NCI-H146 treated with DMSO at 0.1 percent for 48 hours (cell line): ENCODE results near the gene STRN.
"Not testable (repeated sequence)": the region's sequence is repeated elsewhere in the genome, so short reads cannot be mapped to it uniquely, and the experiment has no call there.

Source experiments
- DNase-seq: peaks from one replicate; lab custom pipeline; 2025; ENCODE audit not compliant: unreplicated experiment; lab: John Stamatoyannopoulos, UW

Gene STRN

DNA sequence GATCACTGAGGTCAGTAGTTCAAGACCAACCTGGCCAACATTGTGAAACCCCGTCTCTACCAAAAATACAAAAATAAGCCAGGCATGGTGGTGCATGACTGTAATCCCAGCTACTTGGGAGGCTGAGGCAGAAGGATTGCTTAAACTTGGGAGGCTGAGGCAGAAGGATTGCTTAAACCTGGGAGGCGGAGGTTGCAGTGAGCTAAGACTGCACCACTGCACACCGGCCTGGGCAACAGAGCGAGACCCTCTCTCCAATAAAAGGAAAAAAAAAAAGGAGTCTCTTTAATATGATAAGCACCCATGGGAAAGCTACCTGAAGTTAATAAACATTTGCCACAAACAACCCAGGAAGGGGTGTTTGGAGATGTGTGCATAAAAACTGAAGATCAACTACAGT, 2.6 kb downstream of the STRN start:
- DNase-seq: no peak

- DNase-seq: no peak
Measured at GRCh38 chr2:36963106-36963505, 3.2 kb downstream of the STRN start.

- DNase-seq: no peak
Measured at GRCh38 chr2:36960773-36961172, 5.6 kb downstream of the STRN start.

GRCh38 chr2:36960005-36960675, 6.2 kb downstream of the STRN start:
- DNase-seq: no peak

DNA sequence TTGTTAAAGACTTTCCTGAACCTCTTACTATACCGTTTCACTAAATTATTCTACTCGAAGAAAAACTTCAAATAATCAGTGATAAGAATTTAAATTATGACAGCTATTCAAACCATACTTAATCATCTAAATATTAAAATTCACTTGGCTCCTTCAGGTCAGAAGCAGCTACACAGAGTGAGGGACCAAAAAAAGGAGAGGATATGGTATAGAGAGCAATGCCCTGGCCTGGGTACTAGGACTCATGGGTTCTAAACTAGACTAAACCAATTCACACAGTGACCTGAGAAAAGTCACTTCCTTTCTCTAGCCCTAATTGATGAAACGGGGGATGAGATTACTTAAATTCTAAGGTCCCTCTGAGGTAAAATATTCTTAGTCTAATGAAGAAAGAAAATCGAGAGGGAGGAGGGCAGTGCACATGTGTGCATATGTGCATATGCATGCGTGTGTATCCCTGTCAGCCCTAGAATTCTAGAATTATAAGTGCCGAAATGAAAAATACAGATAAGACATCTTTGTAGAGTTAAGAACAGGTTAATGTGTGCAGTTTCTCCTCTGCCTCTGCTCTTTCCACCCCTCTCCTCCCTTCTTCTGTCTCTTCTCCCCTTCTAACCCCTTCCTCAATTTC, 11.2 kb downstream of the STRN start:
- no peak for DNase-seq

DNA sequence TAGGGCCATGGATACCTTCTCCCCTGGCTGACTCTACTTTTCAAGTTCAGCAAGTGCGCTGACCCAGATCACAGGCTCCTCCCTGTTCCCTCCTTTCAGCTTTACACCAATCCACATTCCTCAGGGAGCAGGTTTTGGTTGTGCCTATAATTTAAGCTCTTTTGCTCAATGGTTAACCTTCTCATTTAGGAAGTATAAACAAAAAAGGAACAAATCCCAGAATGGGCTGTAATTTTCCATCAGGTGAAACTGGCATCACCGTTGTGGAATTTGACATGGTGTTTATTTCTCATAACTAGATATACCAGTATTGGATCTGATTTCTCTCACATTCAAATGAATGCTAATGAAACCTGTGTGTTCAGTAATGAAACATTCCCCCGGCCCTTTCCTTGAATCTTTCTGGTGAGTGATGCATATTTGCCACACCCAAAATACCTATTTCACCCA, 13.6 kb downstream of the STRN start:
- DNase-seq: no peak

DNA sequence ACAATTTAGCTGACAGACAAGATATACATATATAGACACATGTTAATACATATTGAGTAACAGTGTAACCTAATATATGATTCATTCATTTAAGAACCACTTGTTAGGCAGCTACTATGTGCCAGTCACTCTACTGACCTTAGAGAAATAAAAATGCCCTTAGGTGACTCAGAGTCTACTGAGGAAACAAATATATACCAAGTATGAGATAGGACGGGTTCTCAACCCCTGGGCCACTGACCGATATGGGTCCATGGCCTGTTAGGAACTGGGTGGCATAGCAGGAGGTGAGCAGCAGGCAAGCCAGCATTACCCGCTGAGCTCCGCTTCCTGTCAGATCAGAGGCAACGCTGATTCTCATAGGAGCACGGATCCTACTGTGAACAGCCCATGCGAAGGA, 14.8 kb downstream of the STRN start:
- DNase-seq: no peak

DNA sequence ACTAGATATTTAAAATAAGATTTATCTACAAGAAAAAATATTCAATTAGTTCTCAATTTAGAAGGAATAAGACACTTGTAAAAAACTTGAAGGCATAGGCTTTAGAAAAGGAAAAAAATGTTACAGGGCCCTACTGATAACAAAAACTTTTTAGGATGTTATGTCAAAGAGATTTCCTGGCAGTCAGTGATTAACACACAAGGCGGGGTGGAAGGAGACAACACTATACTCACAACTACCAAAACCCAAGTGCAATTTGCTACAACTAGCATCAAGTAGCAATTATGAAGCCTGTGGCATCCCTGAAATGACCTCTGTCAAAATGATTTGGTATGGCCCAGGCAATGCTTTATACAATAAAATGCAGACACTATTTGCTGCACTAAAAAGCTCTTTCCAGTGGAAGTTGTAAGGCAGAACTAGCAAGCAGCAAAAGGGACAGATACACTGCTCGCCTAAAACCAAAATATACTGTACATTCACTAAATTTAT, 15.3 kb downstream of the STRN start:
- DNase-seq: no peak

GRCh38 chr2:36949845-36950244, 16.5 kb downstream of the STRN start:
- no peak for DNase-seq

DNA sequence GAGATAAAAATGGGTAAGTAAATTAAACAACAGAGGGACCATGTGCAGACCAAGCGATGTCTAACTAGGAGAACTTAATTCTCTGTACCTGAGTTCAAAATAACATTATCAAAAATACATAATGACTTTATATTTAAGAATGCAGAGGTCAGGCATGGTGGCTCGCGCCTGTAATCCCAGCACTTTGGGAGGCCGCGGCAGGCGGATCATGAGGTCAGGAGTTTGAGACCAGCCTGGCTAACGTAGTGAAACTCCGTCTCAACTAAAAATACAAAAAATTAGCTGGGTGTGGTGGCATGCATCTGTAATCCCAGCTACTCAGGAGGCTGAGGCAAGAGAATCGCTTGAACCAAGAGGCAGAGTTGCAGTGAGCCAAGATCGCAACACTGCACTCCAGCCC, 21.1 kb downstream of the STRN start:
- not testable (repeated sequence) for DNase-seq

DNA sequence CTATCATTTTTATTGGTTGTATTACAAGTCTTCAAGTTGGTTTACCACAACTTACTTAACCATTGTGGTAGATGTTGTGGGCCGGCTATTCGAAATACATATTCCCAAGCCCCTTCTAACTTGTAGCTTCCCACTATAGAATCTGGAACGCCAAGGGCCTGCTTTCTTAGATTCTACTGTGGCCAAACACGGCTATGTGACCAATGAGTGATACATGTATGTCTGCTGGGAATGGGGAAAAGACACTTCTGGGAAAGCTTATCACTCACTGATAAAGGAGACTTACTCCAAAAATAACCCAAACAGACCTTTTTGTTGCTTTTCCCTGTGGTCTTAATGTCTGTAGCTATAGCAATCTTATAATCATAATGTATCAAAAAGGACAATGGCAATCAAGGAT, 24.5 kb downstream of the STRN start:
- DNase-seq: no peak

DNA sequence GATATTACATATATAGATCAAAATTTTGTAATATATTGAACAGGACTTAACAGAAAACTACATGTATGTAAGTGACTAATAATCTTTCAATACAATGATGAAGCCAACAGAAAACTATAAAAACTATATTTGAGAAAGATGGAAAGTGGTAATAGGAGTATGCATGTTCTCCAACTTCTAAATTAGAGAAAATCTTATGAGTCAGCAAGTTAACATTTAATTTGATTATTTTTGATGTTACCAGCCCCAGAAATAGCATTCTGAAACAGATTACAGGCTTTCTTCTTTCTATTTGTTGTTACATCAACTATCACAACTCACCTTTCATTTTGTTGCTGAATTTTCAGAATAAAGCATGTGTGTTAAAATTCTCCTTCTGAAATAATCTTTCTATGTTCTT, 29.8 kb downstream of the STRN start:
- DNase-seq: not testable (repeated sequence)

- DNase-seq: not testable (repeated sequence)
Measured at GRCh38 chr2:36931688-36932087, 34.6 kb downstream of the STRN start.

DNA sequence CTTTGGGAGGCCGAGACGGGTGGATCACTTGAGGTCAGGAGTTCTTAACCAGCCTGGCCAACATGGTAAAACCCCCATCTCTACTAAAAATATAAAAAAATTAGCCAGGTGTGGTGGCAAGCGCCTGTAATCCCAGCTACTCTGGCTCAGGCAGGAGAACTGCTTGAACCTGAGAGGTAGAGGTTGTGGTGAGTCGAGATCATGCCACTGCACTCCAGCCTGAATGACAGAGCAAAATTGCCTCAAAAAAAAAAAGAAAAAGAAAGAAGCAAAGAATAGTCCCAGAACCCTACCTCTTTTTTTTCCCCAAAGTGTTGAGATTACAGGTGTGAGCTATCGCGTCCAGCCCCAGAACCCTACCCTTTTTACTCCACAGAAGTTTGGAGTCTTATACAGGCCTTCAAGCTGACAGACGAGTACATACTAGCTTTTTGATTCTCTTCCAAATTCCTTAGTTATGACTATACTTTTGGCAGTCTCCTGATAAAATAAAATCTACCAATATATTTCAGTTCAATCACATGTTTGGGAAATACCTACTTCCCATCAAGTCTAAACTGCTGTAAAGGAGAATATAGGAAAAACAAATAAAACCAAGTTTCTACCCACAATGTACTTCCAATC, 35.4 kb downstream of the STRN start:
- DNase-seq: not testable (repeated sequence)

GRCh38 chr2:36926175-36927132, 39.9 kb downstream of the STRN start:
- not testable (repeated sequence) for DNase-seq

GRCh38 chr2:36922629-36923028, 43.7 kb downstream of the STRN start:
- not testable (repeated sequence) for DNase-seq

- DNase-seq: no peak
Measured at GRCh38 chr2:36921984-36922383, 44.4 kb downstream of the STRN start.

DNA sequence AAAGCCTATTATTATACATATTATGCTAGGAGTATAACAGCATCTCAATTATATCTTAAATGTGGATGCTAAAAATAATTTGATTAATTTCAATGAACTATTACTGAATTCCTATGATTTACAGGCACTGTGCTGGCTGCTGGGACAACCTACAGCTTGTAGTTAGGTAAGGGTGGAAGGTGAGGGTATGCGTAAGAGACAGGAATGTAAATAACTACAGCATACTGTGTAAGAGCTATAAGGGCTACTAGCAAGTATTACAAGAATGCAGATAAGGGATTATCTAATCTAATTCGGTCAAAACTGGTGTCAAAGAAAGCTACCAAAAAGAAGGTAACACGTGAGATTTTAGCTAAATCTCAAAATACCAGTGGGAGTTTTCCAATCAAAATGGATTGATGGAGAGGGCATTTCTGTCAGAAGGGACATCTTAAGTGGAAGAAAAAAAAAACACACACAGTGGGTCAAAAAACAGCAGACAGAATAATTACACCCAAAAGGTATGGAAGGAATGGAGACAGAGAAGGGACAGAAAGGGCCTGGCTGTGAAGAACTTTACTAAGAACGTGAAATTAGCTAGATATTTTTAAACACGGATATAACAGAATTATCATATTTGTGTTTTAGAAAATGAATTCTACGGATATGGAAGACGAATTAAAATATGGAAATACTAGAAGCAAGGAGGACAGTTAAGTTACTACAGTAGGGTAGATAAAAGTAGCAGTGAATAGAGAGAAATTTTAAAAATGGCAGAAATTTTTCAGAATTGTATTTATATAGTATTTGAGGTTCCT, 47.1 kb downstream of the STRN start:
- DNase-seq: no peak

DNA sequence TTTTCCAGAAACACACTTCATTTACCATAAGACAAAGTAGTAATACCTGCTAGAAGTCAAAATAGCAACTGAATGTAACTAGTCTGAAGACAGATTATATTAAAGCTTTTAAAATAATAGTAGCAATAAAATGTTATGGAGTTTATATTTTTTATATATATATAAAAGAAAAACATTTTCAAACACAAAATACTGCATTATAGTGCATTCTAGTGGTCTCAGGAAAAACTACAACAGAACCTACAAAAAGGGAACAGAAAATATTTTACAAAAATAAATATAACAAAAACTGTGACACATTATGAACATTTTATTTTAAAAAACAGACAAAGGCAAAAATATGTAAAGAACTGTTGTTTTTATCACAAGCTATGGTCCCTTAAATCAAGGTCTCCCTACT, 48.0 kb downstream of the STRN start:
- DNase-seq: no peak

DNA sequence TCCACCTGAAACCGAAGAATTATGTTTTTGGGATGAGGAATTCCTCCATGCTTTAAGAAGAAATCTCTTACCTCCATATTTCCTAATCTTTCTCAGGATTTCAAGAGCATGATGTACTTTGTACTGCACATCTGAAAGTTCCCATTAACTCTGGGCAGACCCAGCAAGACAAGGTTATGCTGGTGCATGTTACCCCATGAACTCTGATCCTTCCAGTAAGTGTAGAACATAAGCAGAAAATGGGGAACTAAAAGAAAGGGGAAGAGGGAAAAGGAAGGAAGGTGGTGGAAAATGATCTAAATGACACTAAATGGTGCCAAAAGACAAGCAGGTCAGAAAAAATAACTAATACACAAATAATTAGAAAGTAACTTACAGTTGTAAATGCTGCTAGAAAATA, 50.7 kb downstream of the STRN start:
- DNase-seq: no peak
